HEK293T (cell line): ENCODE data around the gene NUTF2.
A peak's percentile ranks its signal among the peaks of the same experiment; 100 is the strongest.

Source experiments
- CTCF ChIA-PET: fragments of 350-600 bp; formaldehyde crosslinking; extraction: SDS; loops from one replicate; lab custom pipeline; 2021; ENCODE audit warnings: antibody characterized with exemption, inconsistent platforms; lab: Yijun Ruan, JAX
- POLR2A ChIA-PET: fragments of 350-600 bp; formaldehyde crosslinking; extraction: SDS; loops from one replicate; lab custom pipeline; 2020; ENCODE audit warnings: antibody characterized with exemption, inconsistent platforms; lab: Yijun Ruan, JAX
- DNase-seq: peaks from one replicate; pipeline ENCODE4 v3.0.0; 2012; ENCODE audit warnings: mixed read lengths; ENCODE audit errors: extremely low spot score
- ARNT ChIP-seq: fragments of 450-650 bp; IDR thresholded peaks from 2 replicates; pipeline ENCODE4 v1.6.1; 2017; ENCODE audit warnings: mild to moderate bottlenecking
- BHLHE40 ChIP-seq: fragments of 450-650 bp; IDR thresholded peaks from 2 replicates; pipeline ENCODE4 v1.6.1; 2016; ENCODE audit warnings: mild to moderate bottlenecking, moderate library complexity, borderline replicate concordance
- CTBP1 ChIP-seq: fragments of 450-650 bp; IDR thresholded peaks from 2 replicates; pipeline ENCODE4 v1.6.1; 2016; ENCODE audit warnings: borderline replicate concordance
- ELF4 ChIP-seq: fragments of 450-650 bp; IDR thresholded peaks from 2 replicates; pipeline ENCODE4 v1.6.1; 2017; ENCODE audit warnings: antibody characterized with exemption
- FOXA1 ChIP-seq: fragments of 450-650 bp; IDR thresholded peaks from 2 replicates; pipeline ENCODE4 v1.6.1; 2016; ENCODE audit warnings: mild to moderate bottlenecking
- FOXK2 ChIP-seq: fragments of 450-650 bp; IDR thresholded peaks from 2 replicates; pipeline ENCODE4 v1.6.1; 2016; ENCODE audit warnings: mild to moderate bottlenecking
- FOXM1 ChIP-seq: fragments of 450-650 bp; IDR thresholded peaks from 2 replicates; pipeline ENCODE4 v1.6.1; 2017; ENCODE audit warnings: mild to moderate bottlenecking, borderline replicate concordance
- HDGF ChIP-seq: fragments of 450-650 bp; IDR thresholded peaks from 2 replicates; pipeline ENCODE4 v1.6.1; 2017; ENCODE audit warnings: antibody characterized with exemption, borderline replicate concordance
- L3MBTL2 ChIP-seq: fragments of 450-650 bp; conservative IDR thresholded peaks from 2 replicates; pipeline ENCODE4 v1.6.1; 2016; ENCODE audit warnings: mild to moderate bottlenecking
- LEF1 ChIP-seq: fragments of 450-650 bp; IDR thresholded peaks from 2 replicates; pipeline ENCODE4 v1.6.1; 2017; ENCODE audit warnings: mild to moderate bottlenecking, borderline replicate concordance
- NFRKB ChIP-seq: fragments of 450-650 bp; IDR thresholded peaks from 2 replicates; pipeline ENCODE4 v1.6.1; 2016; ENCODE audit warnings: mild to moderate bottlenecking, moderate library complexity
- SP1 ChIP-seq: fragments of 450-650 bp; IDR thresholded peaks from 2 replicates; pipeline ENCODE4 v1.6.1; 2017
- SUZ12 ChIP-seq: fragments of 450-650 bp; IDR thresholded peaks from 2 replicates; pipeline ENCODE4 v1.6.1; 2016; ENCODE audit warnings: mild to moderate bottlenecking
- TARDBP ChIP-seq: fragments of 450-650 bp; IDR thresholded peaks from 2 replicates; pipeline ENCODE4 v1.6.1; 2016
- ZNF384 ChIP-seq: fragments of 450-650 bp; IDR thresholded peaks from 2 replicates; pipeline ENCODE4 v1.6.1; 2016
- TF ChIP-seq, protein P1 (sequence below): fragments of 450-650 bp; IDR thresholded peaks from 2 replicates; pipeline ENCODE4 v1.6.1; 2016

Gene NUTF2

DNA sequence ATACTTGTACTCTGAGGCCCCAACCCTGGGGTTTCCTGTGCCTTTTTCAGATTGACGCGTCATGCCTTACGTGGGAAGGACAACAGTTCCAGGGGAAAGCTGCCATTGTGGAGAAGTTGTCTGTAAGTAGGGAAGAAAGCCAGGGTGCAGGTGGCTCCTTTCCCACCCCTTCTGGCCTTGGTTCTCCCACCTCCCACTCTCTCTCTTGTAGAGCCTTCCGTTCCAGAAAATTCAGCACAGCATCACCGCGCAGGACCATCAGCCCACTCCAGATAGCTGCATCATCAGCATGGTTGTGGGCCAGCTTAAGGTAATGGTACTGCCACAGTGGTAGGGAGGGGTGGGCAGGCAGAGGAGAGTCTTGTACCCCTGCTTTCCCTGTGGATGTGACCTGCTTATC lies 21.6 kb downstream of the NUTF2 start:
- TF ChIP-seq ZNF384 (no peak), NFRKB (no peak), LEF1 (no peak), HDGF (no peak)
- TF ChIP-seq, protein P1, sequence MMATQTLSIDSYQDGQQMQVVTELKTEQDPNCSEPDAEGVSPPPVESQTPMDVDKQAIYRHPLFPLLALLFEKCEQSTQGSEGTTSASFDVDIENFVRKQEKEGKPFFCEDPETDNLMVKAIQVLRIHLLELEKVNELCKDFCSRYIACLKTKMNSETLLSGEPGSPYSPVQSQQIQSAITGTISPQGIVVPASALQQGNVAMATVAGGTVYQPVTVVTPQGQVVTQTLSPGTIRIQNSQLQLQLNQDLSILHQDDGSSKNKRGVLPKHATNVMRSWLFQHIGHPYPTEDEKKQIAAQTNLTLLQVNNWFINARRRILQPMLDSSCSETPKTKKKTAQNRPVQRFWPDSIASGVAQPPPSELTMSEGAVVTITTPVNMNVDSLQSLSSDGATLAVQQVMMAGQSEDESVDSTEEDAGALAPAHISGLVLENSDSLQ, result no peak
- ChIA-PET POLR2A (no interaction called here), CTCF (interaction anchor here (0.8 kb wide), 1 partner anchor 53 kb away, joined by 4 read pairs; no protein-coding TSS in a partner anchor)
- DNase-seq, result no peak

DNA sequence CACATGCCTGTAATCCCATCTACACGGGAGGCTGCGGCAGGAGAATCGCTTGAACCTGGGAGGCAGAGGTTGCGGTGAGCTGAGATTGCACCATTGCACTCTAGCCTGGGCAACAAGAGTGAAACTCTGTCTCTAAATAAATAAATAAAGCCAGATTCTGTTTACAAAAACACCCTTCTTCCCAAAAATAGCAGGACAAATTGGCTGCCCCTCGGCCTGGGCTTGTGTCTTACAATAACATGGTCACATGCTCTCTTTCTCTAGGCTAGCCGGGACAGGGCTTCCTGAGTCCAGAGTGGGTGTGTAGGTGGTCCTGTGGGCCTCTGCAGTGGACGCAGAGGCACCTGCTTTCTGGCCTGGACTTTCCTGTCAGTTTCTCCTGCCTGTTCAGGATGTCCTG lies 22.9 kb downstream of the NUTF2 start:
- TF ChIP-seq SP1, result no peak
- TF ChIP-seq FOXA1, result no peak
- no peak for TF ChIP-seq BHLHE40
- TF ChIP-seq ELF4, result no peak
- TF ChIP-seq, protein P1, result no peak
- no peak for TF ChIP-seq L3MBTL2
- TF ChIP-seq LEF1, result no peak
- no peak for TF ChIP-seq TARDBP
- no peak for TF ChIP-seq HDGF
- TF ChIP-seq SUZ12, result no peak
- TF ChIP-seq FOXM1, result no peak
- TF ChIP-seq CTBP1, result no peak
- TF ChIP-seq NFRKB, result no peak
- TF ChIP-seq ARNT, result no peak
- TF ChIP-seq FOXK2, result no peak
- TF ChIP-seq ZNF384, result no peak
- POLR2A ChIA-PET, result interaction anchor here (0.9 to 1.1 kb wide), 2 partner anchors 23 to 53 kb away, joined by 3 read pairs; partner anchors contain the start of gene NUTF2
- CTCF ChIA-PET, result interaction anchor here (0.6 to 1.8 kb wide), 2 partner anchors 15 to 29 kb away, joined by 4 to 5 read pairs; partner anchors contain the start of gene NRN1L
- no peak for DNase-seq

DNA sequence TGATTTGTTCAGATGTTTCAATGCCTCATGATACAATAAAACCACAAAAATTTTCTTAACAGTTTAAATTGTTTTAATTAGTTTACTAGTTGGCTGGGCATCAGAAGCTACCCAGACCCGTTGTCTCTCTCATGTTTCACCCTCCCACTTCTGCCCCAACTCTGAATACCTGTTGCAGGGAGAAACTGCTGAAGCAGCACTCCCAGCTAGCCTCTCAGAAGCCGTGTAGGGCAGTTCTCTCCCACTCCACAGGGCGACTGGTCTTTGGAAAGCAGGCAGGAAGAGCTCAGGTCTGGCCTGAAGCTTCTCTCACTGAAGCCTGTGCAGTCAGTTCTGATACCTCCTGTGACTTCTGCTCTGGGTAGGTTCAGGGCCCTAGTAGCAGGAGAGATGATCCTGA lies 24.5 kb downstream of the NUTF2 start:
- no peak for DNase-seq
- no peak for TF ChIP-seq CTBP1
- TF ChIP-seq, protein P1, result no peak
- no peak for TF ChIP-seq SP1
- TF ChIP-seq HDGF, result no peak
- TF ChIP-seq TARDBP, result no peak
- no peak for TF ChIP-seq FOXA1
- TF ChIP-seq FOXM1, result no peak
- TF ChIP-seq BHLHE40, result no peak
- no peak for TF ChIP-seq ZNF384
- TF ChIP-seq ELF4, result no peak
- no peak for TF ChIP-seq NFRKB
- TF ChIP-seq LEF1, result no peak
- no peak for TF ChIP-seq L3MBTL2
- TF ChIP-seq FOXK2, result no peak
- TF ChIP-seq SUZ12, result no peak
- TF ChIP-seq ARNT, result no peak
- ChIA-PET CTCF (interaction anchor here (1.8 kb wide), 1 partner anchor 13 kb away, joined by 5 read pairs; the partner anchor contains the start of gene NRN1L), POLR2A (interaction anchor here (0.7 to 1.2 kb wide), 3 partner anchors 25 to 55 kb away, joined by 3 to 4 read pairs (median 4); no protein-coding TSS in a partner anchor)

DNA sequence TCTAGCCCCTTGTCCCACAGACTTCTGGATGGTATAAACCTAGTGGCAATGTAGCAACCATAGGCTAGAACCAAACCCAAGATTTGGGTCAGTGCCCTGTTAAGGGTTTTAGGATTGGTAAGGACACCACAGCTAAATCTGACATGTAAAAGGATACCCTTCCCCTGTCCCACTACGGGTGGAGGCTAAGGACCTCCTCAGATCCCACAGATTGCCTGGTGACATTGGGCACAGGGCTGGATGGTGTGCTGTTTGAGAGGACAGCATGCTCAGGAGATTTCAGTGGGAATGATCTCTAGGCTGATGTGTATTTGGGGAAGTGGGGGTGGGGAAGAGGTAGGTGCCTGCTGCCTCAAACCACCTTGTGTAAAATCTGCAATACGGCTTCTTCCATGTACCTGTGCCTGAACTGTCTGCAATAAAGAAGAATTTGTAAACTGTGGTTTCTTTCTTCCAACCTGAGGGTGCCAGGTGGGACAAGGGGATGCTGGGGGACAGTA lies 25.4 kb downstream of the NUTF2 start:
- CTCF ChIA-PET, result no interaction called here
- TF ChIP-seq HDGF, result no peak
- no peak for TF ChIP-seq SP1
- no peak for TF ChIP-seq NFRKB
- TF ChIP-seq FOXK2, result no peak
- TF ChIP-seq BHLHE40, result no peak
- no peak for TF ChIP-seq ARNT
- no peak for TF ChIP-seq FOXM1
- TF ChIP-seq FOXA1, result no peak
- TF ChIP-seq, protein P1, result no peak
- no peak for TF ChIP-seq ZNF384
- no peak for TF ChIP-seq TARDBP
- TF ChIP-seq LEF1, result no peak
- no peak for TF ChIP-seq ELF4
- TF ChIP-seq SUZ12, result no peak
- TF ChIP-seq L3MBTL2, result no peak
- no peak for TF ChIP-seq CTBP1
- no peak for DNase-seq
- POLR2A ChIA-PET, result interaction anchor here (0.6 to 1.2 kb wide), 3 partner anchors 26 to 387 kb away, joined by 3 to 4 read pairs (median 4); no protein-coding TSS in a partner anchor

DNA sequence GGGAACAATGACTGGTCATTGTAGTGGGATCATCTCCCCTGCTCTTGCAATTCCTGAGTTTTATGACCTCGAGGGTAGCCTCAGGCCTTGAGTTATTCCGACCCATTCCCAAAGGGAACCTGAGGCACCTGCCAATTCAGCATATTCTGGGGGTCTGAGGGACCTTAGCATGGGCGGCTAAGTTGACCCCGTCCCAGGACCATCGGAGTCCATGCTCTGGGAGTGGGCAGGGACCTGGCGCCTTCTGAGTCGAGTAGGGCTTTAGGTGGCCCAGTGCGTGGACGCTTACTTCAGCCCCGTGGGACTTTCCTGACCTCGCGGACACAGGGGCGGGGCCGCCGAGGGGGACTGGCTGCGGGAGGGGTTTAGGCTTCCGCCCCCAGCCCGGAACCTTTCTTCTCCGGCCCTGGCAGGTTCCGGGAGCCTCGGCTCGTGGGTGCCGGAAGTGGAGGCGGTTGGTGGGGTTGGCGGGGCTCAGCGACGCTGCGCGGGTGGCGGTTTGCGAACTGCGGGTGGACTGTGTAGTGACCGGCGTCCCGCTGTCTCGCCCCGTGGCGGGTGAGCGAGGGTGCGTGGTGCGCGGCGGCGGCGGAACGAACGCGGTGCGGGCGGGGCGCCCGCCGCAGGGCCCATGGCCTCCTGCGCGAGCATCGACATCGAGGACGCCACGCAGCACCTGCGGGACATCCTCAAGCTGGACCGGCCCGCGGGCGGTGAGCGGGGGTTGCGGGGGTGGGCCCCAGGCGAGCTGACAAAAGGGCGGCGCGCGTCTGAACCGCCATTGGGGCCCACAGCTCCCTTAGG lies 26.1 kb downstream of the NUTF2 start, which contains the start of gene EDC4:
Gene EDC4 (plus strand): TSS at position 422 of the 804 bp plus-strand sequence. CDS start 210 bp downstream, at position 632.
- POLR2A ChIA-PET, result interaction anchor here (0.8 to 1.6 kb wide), 8 partner anchors 9 to 151 kb away, joined by 3 to 6 read pairs (median 4); partner anchors contain the start of gene DUS2
- peak; percentile 90 for DNase-seq
- CTCF ChIA-PET, result interaction anchor here (0.9 to 1.3 kb wide), 2 partner anchors 11 to 13 kb away, joined by 3 to 8 read pairs; partner anchors contain the start of gene NRN1L
- no peak for TF ChIP-seq HDGF
- peak; percentile 82 for TF ChIP-seq CTBP1
- no peak for TF ChIP-seq ELF4
- no peak for TF ChIP-seq TARDBP
- TF ChIP-seq FOXK2, result no peak
- no peak for TF ChIP-seq SUZ12
- peak; percentile 65; the same call in 1 of the 2 replicates for TF ChIP-seq FOXM1
- TF ChIP-seq ARNT, result peak; percentile 74; the same call in 1 of the 2 replicates
- TF ChIP-seq ZNF384, result no peak
- no peak for TF ChIP-seq L3MBTL2
- TF ChIP-seq BHLHE40, result no peak
- no peak for TF ChIP-seq SP1
